B cell (primary cell): ENCODE data around the gene ATXN7L3. TPM values are rescaled to one million over a fixed set of nuclear protein-coding genes. Genes with fewer than 3 reads are reported as not detected.

Source experiments
- ATAC-seq: fragments of 200-7000 bp; cut with Tn5 transposase; one replicate; pipeline ENCODE4 v1.10.0; 2021; ENCODE audit warnings: low read depth, mild to moderate bottlenecking, moderate number of reproducible peaks, moderate library complexity
- CTCF ChIA-PET: fragments of 350-600 bp; sonication (Branson Sonifier 250); formaldehyde crosslinking; loops from one replicate; lab custom pipeline; 2021; ENCODE audit warnings: antibody characterized with exemption, inconsistent platforms; lab: Charles Lee
- POLR2A ChIA-PET: fragments of 350-600 bp; sonication (Branson Sonifier 250); formaldehyde crosslinking; loops from one replicate; lab custom pipeline; 2021; ENCODE audit warnings: antibody characterized with exemption; lab: Charles Lee
- DNase-seq: peaks from one replicate; pipeline ENCODE4 v3.0.0; 2013
- H2AFZ ChIP-seq: 2 replicates; pipeline ENCODE4 v1.6.1; 2012; ENCODE audit warnings: mild to moderate bottlenecking, low read depth, low read length; ENCODE audit not compliant: insufficient read depth, poor library complexity, severe bottlenecking
- H3K27ac ChIP-seq, 2 donors: 1 replicate in 1 of 2; 2 replicates in 1 of 2; pipeline ENCODE4 v1.5.1; 2012 to 2013; ENCODE audit warnings: low read length in 2 of 2, mild to moderate bottlenecking in 2 of 2, moderate library complexity in 1 of 2
- H3K27me3 ChIP-seq, 4 experiments: fragments of 200-600 bp in 1 of 4; sonication (generic) in 1 of 4; replicated peaks in 1 of 4; 1 replicate in 2 of 4; 2 replicates in 2 of 4; pipeline versions ENCODE4 v1.6.1 to v1.7.0; 2013 to 2016; ENCODE audit warnings: low read length in 3 of 4, mild to moderate bottlenecking in 2 of 4, mixed read lengths in 1 of 4, moderate library complexity in 1 of 4; ENCODE audit not compliant: insufficient read depth in 4 of 4, control insufficient read depth in 3 of 4; ENCODE audit errors: control extremely low read depth in 1 of 4
- H3K36me3 ChIP-seq, 2 experiments: replicated peaks in 1 of 2; 1 replicate in 1 of 2; 2 replicates in 1 of 2; pipeline versions ENCODE4 v1.6.1 to v1.7.1; 2013; ENCODE audit warnings: low read length in 1 of 2; ENCODE audit not compliant: insufficient read depth in 2 of 2, control insufficient read depth in 1 of 2; ENCODE audit errors: control extremely low read depth in 1 of 2, extremely low read depth in 1 of 2
- H3K4me1 ChIP-seq, 2 donors: fragments of 200-600 bp in 1 of 2; sonication (generic) in 1 of 2; 1 replicate in 1 of 2; 2 replicates in 1 of 2; pipeline versions ENCODE4 v1.5.1 to v1.6.1; 2013 to 2017; ENCODE audit warnings: low read length in 2 of 2; ENCODE audit not compliant: control insufficient read depth in 2 of 2, insufficient read depth in 2 of 2
- H3K4me2 ChIP-seq: replicated peaks from 2 replicates; pipeline ENCODE3; 2012; ENCODE audit warnings: mild to moderate bottlenecking, low read depth, low read length; ENCODE audit not compliant: poor library complexity, severe bottlenecking
- H3K4me3 ChIP-seq, 5 experiments: fragments of 200-600 bp in 1 of 5; sonication (generic) in 1 of 5; 1 replicate in 3 of 5; 2 replicates in 2 of 5; pipeline versions ENCODE4 v1.5.1 to v1.7.0; 2011 to 2016; ENCODE audit warnings: low read length in 4 of 5, mild to moderate bottlenecking in 4 of 5, low read depth in 2 of 5, control low read depth in 1 of 5, moderate library complexity in 1 of 5; ENCODE audit not compliant: insufficient read depth in 1 of 5; ENCODE audit errors: control extremely low read depth in 1 of 5, extremely low read depth in 1 of 5
- H3K79me2 ChIP-seq: fragments of 200-600 bp; sonication (generic); one replicate; pipeline ENCODE4 v1.6.0; 2016; ENCODE audit warnings: low read length; ENCODE audit not compliant: control insufficient read depth, insufficient read depth
- H3K9ac ChIP-seq: fragments of 200-600 bp; sonication (generic); 2 replicates; pipeline ENCODE4 v1.6.1; 2017; ENCODE audit warnings: mild to moderate bottlenecking, low read length, moderate library complexity
- H3K9me3 ChIP-seq, 3 donors: one replicate each; pipeline versions ENCODE4 v1.6.1 to v1.7.1; 2013; ENCODE audit warnings: low read length in 2 of 3; ENCODE audit not compliant: control insufficient read depth in 2 of 3, insufficient read depth in 1 of 3; ENCODE audit errors: control extremely low read depth in 1 of 3
- H4K20me1 ChIP-seq: 2 replicates; pipeline ENCODE4 v1.6.0; 2012; ENCODE audit warnings: mild to moderate bottlenecking, low read length; ENCODE audit not compliant: insufficient read depth, control insufficient read depth, poor library complexity, severe bottlenecking
- H3K27ac Mint-ChIP-seq: one replicate; pipeline ENCODE4 v1.8.0; 2021; ENCODE audit warnings: mixed read lengths
- H3K27me3 Mint-ChIP-seq: one replicate; pipeline ENCODE4 v1.8.0; 2021; ENCODE audit warnings: mixed read lengths
- H3K4me1 Mint-ChIP-seq: one replicate; pipeline ENCODE4 v1.8.0; 2021; ENCODE audit warnings: mixed read lengths
- H3K4me3 Mint-ChIP-seq: one replicate; pipeline ENCODE4 v1.8.0; 2021; ENCODE audit warnings: mixed read lengths
- H3K9me3 Mint-ChIP-seq: one replicate; pipeline ENCODE4 v1.8.0; 2022; ENCODE audit warnings: mixed read lengths; ENCODE audit not compliant: insufficient read depth
- CTCF ChIP-seq: fragments of 200-600 bp; IDR thresholded peaks from one replicate; pipeline ENCODE4 v1.8.0; 2022; ENCODE audit warnings: antibody characterized with exemption, mild to moderate bottlenecking
- EZH2 ChIP-seq: IDR thresholded peaks from 2 replicates; pipeline ENCODE4 v1.6.1; 2012; ENCODE audit warnings: borderline replicate concordance, low read depth, mild to moderate bottlenecking, moderate library complexity, low read length; ENCODE audit not compliant: insufficient read depth, poor library complexity, severe bottlenecking
- WGBS: methylation state at CpG from one replicate; pipeline ENCODE4 v1.1.5; 2013; ENCODE audit warnings: missing lambda C conversion rate; ENCODE audit not compliant: insufficient coverage; 5-methylcytosine and 5-hydroxymethylcytosine counted together
- intact Hi-C: fragments of 100-400 bp; cut with micrococcal nuclease; formaldehyde crosslinking; loops from one replicate; pipeline ENCODE4 v1.10.0; 2022
- polyA plus RNA-seq: library from polyadenylated mRNA; depleted of rRNA; stranded (reverse); fragments of >200 nt; gene quantifications from 2 replicates; pipeline ENCODE4 v1.2.3, GENCODE V29; 2012
- total RNA-seq, 2 donors: library from RNA; stranded (reverse); fragments of 120-200 nt in 1 of 2; gene quantifications; 1 replicate in 1 of 2; 2 replicates in 1 of 2; pipeline versions ENCODE4 v1.2.3 to v1.2.4, GENCODE V29; 2013 to 2022

ATXN7L3 gene
- total and polyA plus RNA-seq, 2 donors (not counting 1 experiment from before 2014, with no cell fraction given): 63.6 to 107 TPM

- Histone ChIP-seq H3K9me3 (no peaks in the 10 kb centered on the region), H3K27me3 (no peaks in the 10 kb centered on the region), H2AFZ (peak overlapping the region; percentile 43), H3K27ac (peak overlapping the region; percentile 41 to 71), H3K79me2 (peaks cover 64% of the 10 kb centered on the region), H3K4me3 (no peak overlapping the region), H3K36me3 (peaks cover 2 to 79% of the 10 kb centered on the region in 2 experiments), H3K4me1 (peaks cover 29 to 49% of the 10 kb centered on the region in 2 donors), H4K20me1 (peaks cover 44% of the 10 kb centered on the region), H3K4me2 (peak overlapping the region; percentile 68), H3K9ac (no peak overlapping the region)
- H3K27ac Mint-ChIP-seq: peak overlapping the region; percentile 74
- H3K9me3 Mint-ChIP-seq: no peaks in the 10 kb centered on the region
- ATAC-seq (peak; percentile 98), DNase-seq (peak; percentile 93)
- CTCF ChIA-PET: interaction anchor here (0.5 to 6.2 kb wide), 37 partner anchors 10 to 267 kb away, joined by 3 to 98 read pairs (median 5); partner anchors contain the start of genes ATXN7L3, FAM171A2, GRN and HDAC5
- TF ChIP-seq EZH2: no peak
- TF ChIP-seq CTCF: peak; percentile 99
- 31% methylated on average over 63 of the region's 64 CpGs for WGBS
- H3K4me3 Mint-ChIP-seq: peak overlapping the region; percentile 34
- POLR2A ChIA-PET: interaction anchor here (0.8 to 3.4 kb wide), 11 partner anchors 8 to 139 kb away, joined by 3 to 35 read pairs (median 5); partner anchors contain the start of genes ATXN7L3, GRN, TMUB2 and UBTF
- intact Hi-C loops: loop anchor here (1.0 to 2.0 kb wide), 6 partner anchors 8 to 140 kb away; partner anchors contain the start of genes GRN and SLC25A39
- H3K4me1 Mint-ChIP-seq: peaks cover 46% of the 10 kb centered on the region
- H3K27me3 Mint-ChIP-seq: no peaks in the 10 kb centered on the region
Observed at GRCh38 chr17:44210342-44211192, 10.9 kb upstream of the ATXN7L3 start.
